Liver (tissue), 3 donors: ENCODE measurements around the gene TMEM123.

Experiments
- RAD21 ChIP-seq, 2 donors: IDR thresholded peaks; 2 replicates each; pipeline ENCODE4 v1.6.1; 2016; ENCODE audit warnings: antibody characterized with exemption in 2 of 2, mild to moderate bottlenecking in 2 of 2
- TF ChIP-seq, protein P1 (sequence below): fragments of 150-350 bp; IDR thresholded peaks from 2 replicates; pipeline ENCODE4 v1.5.1; 2017; ENCODE audit warnings: improper control_type of control experiment, low read depth, low read length; ENCODE audit not compliant: missing input control
- TF ChIP-seq, protein P2 (sequence below): IDR thresholded peaks from 2 replicates; pipeline ENCODE4 v1.6.1; 2016; ENCODE audit warnings: antibody characterized with exemption
- donor health status: healthy.
- donor health status: healthy.

DNA sequence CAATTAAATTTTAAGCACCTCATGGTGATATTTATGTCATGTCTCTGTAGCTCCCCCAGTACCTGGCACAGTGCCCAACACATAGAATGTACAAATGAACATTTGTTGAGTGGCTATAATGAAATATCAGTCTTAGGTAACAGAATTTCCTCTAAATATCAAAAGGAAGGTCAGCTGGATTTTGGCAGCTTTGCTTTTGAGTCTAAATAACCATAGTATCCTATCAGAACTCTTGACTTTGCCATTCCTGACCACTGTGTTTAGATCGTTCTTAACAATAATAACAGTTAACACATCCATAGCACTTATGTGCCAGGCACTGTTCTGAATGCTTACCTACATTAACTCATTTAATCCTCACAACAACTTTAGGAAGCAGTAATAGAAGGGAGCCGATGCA, 26.6 kb downstream of the TMEM123 start:
- TF ChIP-seq, protein P1, sequence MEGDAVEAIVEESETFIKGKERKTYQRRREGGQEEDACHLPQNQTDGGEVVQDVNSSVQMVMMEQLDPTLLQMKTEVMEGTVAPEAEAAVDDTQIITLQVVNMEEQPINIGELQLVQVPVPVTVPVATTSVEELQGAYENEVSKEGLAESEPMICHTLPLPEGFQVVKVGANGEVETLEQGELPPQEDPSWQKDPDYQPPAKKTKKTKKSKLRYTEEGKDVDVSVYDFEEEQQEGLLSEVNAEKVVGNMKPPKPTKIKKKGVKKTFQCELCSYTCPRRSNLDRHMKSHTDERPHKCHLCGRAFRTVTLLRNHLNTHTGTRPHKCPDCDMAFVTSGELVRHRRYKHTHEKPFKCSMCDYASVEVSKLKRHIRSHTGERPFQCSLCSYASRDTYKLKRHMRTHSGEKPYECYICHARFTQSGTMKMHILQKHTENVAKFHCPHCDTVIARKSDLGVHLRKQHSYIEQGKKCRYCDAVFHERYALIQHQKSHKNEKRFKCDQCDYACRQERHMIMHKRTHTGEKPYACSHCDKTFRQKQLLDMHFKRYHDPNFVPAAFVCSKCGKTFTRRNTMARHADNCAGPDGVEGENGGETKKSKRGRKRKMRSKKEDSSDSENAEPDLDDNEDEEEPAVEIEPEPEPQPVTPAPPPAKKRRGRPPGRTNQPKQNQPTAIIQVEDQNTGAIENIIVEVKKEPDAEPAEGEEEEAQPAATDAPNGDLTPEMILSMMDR = no peak
- TF ChIP-seq, protein P2, sequence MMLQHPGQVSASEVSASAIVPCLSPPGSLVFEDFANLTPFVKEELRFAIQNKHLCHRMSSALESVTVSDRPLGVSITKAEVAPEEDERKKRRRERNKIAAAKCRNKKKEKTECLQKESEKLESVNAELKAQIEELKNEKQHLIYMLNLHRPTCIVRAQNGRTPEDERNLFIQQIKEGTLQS = no peak
- no peak for TF ChIP-seq RAD21 (IDR thresholded peaks at IDR 0.05)
